PFSK-1 (cell line): ENCODE data around the gene LAMC1.

ENCODE experiments used
- FOXP2 ChIP-seq: optimal IDR thresholded peaks from 2 replicates; pipeline ENCODE3; 2011; ENCODE audit warnings: borderline replicate concordance, control low read depth, inconsistent platforms; ENCODE audit not compliant: insufficient read depth; ENCODE audit errors: extremely low read length, extremely low read depth
- POLR2AphosphoS5 ChIP-seq: IDR thresholded peaks from 2 replicates; pipeline ENCODE4 v1.6.1; 2012; ENCODE audit warnings: low read depth, mild to moderate bottlenecking, control low read depth, low read length, moderate library complexity
- REST ChIP-seq, 2 experiments: IDR thresholded peaks; 2 replicates each; pipeline versions ENCODE4 v1.6.1 to v1.8.0; 2011 to 2012; ENCODE audit warnings: low read depth in 2 of 2, low read length in 2 of 2, control low read depth in 1 of 2, inconsistent platforms in 1 of 2, mild to moderate bottlenecking in 1 of 2, moderate library complexity in 1 of 2; ENCODE audit not compliant: insufficient read depth in 1 of 2
- SIN3A ChIP-seq: IDR thresholded peaks from 2 replicates; pipeline ENCODE4 v1.6.1; 2012; ENCODE audit warnings: mild to moderate bottlenecking, low read length, moderate library complexity, borderline replicate concordance; ENCODE audit not compliant: insufficient read depth
- TAF1 ChIP-seq: IDR thresholded peaks from 2 replicates; pipeline ENCODE4 v1.6.1; 2012; ENCODE audit warnings: low read length, control low read depth, borderline replicate concordance; ENCODE audit not compliant: insufficient read depth

GRCh38 chr1:183163316-183163715 is 140.1 kb downstream of the LAMC1 start:
- no peak for TF ChIP-seq POLR2AphosphoS5
- TF ChIP-seq SIN3A, result no peak
- TF ChIP-seq FOXP2, result no peak
- TF ChIP-seq TAF1, result no peak
- no peak for TF ChIP-seq REST (IDR thresholded peaks at IDR 0.05; ENCODE audit: insufficient read depth in 1 of 2, low read depth in 2 of 2, low read length in 2 of 2)
